Stimulated activated CD4-positive, alpha-beta T cell treated with anti-CD3 and anti-CD28 coated beads, Interleukin-12 subunit alpha, Interleukin-12 subunit beta, amount 100 ng/mL, for 24 hours (primary cell): ENCODE results near the gene ZNF462.

ENCODE experiments used
- DNase-seq, 2 experiments: peaks; one replicate each; pipeline ENCODE4 v3.0.0-alpha.2; 2020; ENCODE audit warnings: low read depth in 2 of 2

ZNF462 gene

DNA sequence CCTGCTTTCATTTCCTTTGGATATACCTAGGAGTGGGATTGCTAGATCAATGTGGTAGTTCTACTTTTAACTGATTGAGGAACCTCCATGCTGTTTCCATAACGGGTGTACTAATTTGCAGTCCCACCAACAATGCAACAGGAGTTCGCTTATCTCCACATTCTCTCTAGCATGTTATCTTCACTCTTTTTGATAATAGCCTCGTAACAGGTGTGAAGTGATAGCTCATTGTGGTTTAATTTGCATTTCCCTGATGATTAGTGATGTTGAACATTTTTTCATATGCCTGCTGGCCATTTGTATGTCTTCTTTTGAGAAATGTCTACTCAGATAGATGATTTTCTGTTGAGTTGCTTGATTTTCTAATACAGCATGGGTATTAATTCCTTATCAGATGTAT is 142.2 kb downstream of the ZNF462 start:
- DNase-seq, result no peak

DNA sequence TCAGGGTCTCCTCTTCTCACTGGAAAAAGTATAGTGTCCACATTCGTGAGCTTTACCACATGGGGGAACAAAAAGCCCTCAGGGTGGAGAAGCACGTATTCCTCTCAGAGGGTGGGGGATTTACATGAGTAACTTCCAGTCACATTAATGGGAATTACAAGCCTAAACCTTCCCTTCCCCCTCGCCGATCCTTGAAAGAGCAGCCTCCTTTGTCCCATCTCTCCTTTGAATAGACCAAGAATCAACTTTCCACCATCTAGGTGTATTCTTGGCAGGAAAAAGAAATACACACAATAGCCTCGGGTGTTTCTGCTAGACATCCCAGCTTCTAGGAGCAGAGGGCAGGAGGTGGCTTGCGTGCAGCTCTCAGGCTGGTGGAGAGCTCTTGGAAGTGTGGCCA is 144.4 kb downstream of the ZNF462 start:
- no peak for DNase-seq

GRCh38 chr9:107008011-107008410 is 145.0 kb downstream of the ZNF462 start:
- no peak for DNase-seq

- no peak for DNase-seq
These were observed 145.5 kb downstream of the ZNF462 start for GRCh38 chr9:107008447-107008846.

- no peak for DNase-seq
These were observed 153.4 kb downstream of the ZNF462 start for GRCh38 chr9:107016383-107016782.

GRCh38 chr9:107018861-107019545 is 156.0 kb downstream of the ZNF462 start:
- no peak for DNase-seq

DNA sequence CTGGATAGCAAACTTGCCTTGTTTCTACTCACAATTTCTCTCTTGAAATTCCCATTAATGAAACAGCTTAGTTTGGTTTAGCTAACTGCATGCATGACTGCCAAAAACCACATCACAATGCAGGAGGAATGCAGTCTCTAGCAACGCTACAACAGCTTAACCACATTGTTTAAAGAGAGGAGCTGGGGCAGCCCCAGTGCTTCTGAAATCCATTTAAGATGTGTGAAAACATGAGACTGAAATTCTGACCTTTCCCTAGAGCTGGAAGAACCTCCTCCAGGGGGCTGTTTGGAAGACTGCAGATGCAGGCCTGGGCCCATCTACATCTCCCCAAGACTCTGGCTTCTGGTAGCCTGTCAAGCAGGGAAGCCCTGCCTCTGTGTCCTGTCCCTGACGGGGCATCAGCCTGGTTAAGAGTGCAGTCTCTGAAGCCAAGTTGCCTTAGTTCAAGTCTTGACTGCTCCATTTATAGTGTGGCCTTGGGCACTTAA is 157.1 kb downstream of the ZNF462 start:
- DNase-seq, result no peak

DNA sequence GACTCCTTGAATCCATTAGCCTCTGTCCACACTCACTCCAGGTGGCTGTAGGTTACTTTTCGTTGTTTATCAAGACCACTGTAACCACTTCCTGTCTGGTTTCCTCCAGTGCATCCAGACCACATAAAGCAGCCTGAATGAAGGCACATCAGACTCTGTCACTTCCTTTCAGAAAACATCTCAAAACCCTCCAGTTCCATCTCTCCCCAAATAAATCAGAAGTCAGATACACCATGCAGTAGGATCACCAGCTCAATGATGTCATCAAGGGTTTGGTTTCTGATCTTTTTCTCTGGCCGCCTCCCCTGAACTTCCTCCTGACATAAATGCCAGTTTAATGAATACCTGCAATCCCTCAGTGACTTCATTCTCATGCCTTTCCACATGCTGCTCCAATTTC is 161.2 kb downstream of the ZNF462 start:
- DNase-seq, result no peak

DNA sequence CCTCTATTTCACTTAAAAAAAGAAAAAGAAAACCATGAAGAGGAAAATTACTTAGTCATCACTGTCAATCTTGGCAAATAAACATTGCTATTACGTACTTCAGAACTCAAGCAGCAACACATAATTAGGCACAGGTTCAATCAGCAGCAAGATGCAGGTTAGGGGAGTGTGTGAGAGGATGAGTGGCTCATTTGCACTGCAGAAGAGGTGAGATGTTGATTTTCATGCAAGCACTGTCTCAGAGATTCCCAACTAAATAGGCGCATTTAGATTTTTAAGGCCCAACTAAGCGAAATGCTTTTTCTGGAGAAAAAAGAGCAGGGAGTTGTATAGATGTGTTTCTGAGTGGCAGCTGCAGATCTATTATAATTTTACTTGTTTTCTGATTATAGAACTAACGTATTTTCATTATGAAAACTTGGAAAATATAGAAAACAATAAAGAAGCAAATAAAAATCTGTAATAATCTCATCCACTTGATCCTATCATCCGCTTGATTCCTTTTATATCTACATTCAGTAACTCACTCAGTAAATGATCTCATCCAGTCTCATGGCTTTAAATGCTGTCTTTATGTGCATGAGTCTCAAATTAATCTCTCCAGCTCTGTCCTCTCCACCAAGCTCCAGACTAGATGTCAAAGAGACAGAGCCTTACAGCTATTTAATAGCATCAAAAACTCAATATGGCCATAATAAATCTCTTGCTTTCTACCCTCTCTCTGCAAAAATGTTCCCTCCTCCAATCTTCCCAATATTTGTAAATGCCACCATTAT is 162.5 kb downstream of the ZNF462 start:
- DNase-seq, result no peak

DNA sequence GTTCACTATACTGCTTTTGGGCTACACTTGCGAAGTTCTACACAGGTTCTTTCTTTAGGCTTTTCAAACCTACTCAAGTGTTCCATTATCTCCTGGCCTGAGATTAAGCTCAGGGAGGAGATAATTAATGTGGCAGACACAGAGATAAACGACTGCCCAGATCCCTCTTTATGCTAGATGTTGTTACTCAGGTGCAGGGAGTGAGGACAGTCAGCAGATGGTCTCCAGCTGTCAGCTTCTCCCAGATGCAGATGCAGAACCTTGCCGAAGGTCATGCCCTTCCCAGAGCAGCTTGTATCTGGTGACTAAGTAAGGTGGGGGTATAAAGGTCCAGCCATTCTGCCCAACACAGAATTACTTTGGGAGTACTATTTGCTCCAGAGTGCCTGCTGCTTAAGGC is 166.2 kb downstream of the ZNF462 start:
- DNase-seq, result no peak

DNA sequence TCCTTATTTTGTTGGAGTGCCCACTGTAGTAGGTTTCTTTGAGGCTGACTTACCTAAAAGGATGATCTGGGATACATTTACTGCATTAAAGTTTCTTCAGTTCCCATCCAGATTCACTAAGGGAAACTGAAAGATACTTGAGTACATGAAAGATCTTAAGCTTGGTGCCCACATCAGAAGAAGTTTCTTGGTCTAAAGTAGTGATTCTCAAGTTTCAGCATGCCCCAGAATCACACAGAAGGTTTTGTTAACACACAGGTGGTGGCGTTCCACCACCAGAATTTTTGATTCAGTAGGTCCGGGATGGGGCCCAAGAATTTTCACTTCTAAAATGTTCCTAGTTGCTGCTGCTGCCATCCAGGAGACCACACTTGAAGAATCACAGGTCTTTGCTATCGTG is 171.0 kb downstream of the ZNF462 start:
- DNase-seq, result no peak

DNA sequence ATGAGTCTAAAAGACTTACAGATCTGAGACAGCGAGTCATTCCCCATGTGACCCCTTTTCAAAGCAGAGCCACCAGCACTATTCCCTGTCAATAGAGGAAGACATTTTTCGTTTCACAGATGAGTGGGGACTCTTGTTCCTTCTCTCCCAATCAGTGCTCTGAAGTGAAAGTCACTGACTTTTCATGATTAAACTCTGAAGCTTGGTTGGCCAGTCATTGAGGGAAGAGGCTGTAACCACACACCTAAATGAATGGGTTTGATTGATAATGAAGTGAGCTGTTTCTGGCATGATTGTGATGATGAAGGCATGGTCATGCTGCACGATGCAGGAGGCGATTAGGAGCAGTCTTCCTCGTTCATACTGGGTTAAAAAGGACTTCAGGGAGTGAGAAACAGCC is 171.9 kb downstream of the ZNF462 start:
- no peak for DNase-seq

DNA sequence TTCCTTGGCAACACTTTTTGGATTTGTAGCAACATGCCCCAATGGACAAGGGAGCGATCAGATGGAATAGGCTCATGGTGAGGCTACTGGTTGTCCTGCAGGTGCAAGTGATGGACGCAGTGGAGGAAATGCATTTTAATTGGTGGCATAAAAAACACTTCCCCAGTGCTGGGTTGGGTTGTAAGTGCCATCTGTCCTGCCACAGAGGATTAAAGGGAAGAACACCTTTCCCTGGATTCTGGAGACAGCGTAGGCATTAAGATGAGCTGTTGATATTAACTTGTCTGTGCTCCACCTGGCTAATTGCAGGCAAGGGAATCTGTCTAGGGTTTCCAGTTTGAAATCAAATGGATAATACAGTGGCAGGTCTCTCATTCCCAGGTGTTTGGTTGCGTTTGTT is 173.4 kb downstream of the ZNF462 start:
- DNase-seq, result no peak

GRCh38 chr9:107039542-107039941 is 176.6 kb downstream of the ZNF462 start:
- DNase-seq, result no peak

GRCh38 chr9:107042606-107043005 is 179.6 kb downstream of the ZNF462 start:
- no peak for DNase-seq

GRCh38 chr9:107043886-107044285 is 180.9 kb downstream of the ZNF462 start:
- DNase-seq, result no peak

DNA sequence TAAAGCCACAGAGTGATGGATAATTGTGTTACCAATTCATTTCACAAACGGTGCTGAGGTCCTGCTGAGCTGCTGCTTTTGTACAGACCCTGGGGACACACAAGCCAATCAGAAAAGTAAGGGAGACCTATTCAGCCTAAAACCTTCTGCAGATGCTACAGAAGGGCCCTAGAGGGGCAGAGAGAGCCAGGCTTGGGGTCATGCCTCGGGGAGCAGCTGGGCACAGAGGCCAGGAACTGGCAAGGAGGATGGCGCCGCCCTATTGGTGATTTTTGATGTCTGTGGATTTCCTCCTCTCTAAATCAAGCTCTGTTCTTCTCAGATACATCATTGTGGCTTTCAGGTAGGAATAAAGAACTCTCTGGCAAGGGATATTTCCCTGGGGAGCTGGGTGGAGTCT is 181.9 kb downstream of the ZNF462 start:
- peak in 1 of 2 experiments; percentile 1 for DNase-seq

- DNase-seq, result no peak
These were observed 183.7 kb downstream of the ZNF462 start for GRCh38 chr9:107046692-107047091.

DNA sequence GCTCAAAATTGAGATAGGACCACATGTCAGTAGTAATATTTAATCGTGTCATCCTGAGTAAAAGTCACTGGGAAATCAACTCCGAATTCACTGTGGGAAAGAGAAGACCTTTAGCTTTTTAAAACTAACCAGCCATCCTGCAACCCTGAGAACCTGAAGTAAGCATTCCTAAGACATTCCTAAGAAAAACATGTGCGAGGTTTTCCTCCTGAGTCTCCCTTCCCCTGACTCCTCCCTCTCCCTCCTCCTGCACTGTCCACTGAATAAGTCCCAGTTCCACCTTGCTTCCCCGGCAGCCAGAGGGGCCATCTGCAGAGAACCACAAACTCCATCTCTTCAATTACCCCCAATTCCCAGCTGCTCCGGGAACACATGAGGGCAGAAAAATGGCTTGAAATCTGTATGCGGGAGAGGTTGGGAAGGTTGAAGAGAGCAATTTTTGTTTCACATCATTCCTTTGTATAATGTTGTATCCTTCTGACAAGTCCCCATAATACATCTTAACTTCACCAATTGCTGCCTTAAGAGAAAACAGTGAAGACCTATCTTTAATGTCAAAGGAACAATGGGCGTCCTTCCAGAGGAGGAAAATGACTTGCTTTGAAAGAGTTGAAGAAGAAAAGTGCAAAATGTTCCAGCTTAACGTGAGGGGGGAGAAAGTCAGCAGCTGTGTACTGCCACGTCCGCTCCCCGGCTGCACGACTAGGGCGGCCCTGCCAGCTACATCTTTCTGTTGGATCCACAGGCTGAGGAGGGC is 186.3 kb downstream of the ZNF462 start:
- DNase-seq, result no peak

DNA sequence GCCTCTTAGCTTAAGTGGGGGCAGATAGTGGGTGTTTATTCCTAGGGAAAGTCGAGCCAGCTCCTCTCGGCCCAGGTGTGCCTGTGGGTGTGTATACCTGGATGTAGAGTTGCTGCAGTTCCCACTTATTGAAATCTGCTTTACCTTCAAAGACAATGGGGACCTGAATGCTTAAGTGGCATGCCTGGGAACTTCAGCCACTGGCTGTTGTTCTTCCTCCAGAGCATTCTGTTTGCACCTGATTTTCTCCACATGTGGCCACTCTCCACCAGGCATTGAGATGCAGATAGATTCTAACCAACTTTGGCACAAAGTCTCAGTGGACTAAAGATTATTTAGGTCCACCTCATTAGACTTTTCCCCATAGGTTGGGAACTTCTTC is 186.8 kb downstream of the ZNF462 start:
- no peak for DNase-seq

DNA sequence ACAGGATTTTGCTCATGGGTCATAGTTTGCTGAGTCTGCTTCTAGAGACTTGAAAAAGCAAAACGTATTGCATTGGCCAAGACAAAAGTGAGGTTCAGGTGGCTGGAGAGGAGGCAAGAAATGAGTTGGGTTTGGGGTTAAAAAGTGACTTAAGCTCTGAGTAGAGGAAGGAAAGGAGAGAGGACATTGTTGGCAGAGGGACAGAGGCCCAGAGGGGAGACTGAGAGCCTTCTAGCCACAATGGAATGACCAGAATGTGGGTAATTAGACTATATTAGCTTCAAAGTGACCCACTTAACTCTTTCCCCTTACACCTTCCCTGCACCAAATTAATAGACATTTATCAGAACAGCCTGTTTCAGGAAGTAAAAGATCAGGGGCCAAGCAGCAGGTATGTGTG is 188.4 kb downstream of the ZNF462 start:
- no peak for DNase-seq

- DNase-seq, result no peak
These were observed 191.2 kb downstream of the ZNF462 start for GRCh38 chr9:107054146-107054545.

DNA sequence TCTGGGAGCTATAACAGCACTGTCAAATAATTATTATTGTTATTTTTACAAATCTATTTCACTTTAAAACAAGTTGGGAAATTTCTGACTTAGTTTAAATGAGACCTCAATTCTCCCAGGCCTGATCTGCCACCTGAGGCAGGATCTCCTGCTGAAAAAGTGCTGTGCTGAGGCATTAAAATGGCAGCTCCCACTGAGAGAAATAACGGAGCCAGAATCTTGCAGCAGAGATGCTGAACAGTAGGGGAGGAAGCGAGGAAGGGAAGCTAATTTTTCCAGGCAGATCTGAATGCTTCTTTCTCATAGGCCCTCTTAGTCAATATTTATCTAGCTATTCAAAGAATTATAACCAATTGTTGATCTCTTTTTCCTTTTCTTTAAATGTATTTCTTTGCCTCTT is 196.3 kb downstream of the ZNF462 start:
- no peak for DNase-seq
